ENCODE measurements around the gene ITGAE.

The ITGAE gene

DNA sequence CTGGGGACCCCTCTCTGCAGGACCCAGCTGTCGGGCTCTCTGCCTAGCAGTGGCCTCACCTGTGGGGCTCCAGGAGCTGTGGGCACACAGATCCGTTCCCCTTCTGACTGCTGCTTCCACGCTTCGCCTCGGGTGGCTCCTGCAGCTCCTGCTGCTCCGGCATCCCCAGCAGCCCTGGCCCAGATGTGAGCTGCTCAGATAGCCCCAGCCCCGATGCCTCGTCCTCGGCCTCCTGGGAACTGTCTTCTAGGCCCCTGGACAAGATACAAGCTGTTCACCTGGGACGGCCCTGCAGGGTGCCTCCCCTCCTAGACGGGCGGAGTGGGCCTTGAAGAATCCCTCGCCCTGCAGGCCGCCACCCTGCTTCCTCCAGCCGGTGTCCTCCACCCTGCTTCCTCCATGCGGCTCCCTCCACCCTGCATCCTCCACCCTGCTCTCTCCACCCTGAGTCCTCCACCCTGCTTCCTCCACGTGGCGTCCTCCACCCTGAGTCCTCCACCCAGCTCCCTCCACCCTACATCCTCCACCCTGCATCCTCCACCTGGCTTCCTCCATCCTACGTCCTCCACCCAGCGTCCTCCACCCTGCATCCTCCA lies 121.4 kb downstream of the ITGAE start:
- FAIRE-seq, result no peak
- DNase-seq (ENCODE audit: insufficient read length, low spot score), result no peak

DNA sequence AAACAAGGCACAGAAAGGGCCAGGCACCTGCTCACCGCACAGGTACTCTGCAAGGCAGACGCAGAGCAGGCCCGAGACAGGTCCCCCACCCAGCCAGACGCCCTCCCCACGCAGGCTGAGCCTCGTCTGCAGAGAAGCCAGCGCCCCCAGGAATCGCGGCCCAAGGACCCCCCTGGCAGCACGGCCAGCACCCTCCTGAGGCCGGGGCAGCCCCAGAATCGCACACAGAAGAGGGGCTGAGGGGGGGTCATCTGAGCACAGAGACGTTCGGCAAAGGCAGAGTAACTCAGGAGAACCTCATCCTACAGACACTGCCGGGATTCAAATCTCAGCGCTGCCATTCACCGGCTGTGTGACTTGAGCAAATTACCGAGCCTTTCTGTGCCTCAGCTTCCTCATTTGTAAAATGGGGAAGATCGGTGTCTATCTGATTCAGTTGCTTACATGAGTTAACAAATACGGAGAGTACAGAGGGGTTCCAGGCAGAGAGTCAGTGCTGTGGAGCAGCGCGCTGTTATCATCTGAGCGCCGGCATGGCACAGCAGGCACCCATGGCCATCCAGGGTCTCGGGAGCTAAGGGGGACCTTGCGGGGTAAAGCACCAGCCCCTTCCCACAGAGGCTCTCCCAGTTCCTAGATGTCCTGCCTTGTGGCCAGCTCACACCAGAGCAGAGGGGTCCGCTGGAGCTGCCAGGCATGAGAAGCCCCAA lies 122.0 kb downstream of the ITGAE start:
- no peak for FAIRE-seq
- no peak for DNase-seq (ENCODE audit: insufficient read length, low spot score)

GRCh38 chr17:3678095-3678820 lies 122.7 kb downstream of the ITGAE start:
- FAIRE-seq, result no peak
- DNase-seq (ENCODE audit: insufficient read length, low spot score), result no peak

DNA sequence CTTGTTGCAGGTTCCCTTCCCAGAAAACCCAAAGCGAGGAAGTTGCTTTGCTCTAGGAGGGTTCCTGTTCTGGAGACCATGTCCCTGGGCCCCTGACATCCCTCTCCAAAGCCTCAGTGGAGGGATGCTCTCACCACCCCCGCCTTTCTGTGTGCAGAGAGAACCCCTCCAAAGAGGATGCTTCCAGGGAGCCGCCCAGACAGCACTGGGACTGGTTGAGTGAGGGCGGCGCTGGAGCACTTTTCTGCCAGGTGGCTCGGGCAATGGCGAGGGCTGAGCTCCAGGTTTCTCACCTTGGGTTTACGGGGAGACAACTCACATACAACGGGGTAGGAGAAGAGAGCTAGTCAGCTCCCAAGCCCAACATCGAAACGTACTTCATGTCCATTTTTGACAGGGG lies 125.1 kb downstream of the ITGAE start:
- no peak for FAIRE-seq
- DNase-seq (ENCODE audit: insufficient read length, low spot score), result no peak

GRCh38 chr17:3672571-3672970 lies 128.4 kb downstream of the ITGAE start:
- DNase-seq (ENCODE audit: insufficient read length, low spot score) (no peak), FAIRE-seq (no peak)

DNA sequence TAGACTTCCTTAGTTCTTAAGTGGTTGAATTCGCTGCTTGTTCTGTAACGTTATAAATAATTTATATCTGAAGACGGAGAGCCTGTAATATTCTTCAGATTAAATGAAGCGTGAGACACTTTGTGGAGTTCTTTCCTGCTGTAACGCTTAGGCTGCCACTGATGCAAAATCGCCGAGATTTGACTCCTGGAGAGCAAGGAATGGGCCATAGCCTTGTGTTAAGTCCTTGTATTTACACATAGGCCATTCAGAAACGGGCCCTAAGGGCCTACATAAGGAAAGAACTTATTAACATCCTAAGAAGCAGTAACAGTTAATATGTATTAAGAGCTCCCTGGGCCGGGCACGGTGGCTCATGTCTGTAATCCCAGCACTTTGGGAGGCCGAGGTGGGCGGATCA lies 131.4 kb downstream of the ITGAE start:
- FAIRE-seq (no peak), DNase-seq (ENCODE audit: insufficient read length, low spot score) (no peak)

GRCh38 chr17:3669085-3669347 lies 132.0 kb downstream of the ITGAE start:
- DNase-seq (ENCODE audit: insufficient read length, low spot score), result no peak
- no peak for FAIRE-seq

GRCh38 chr17:3668279-3669084 lies 132.5 kb downstream of the ITGAE start, which contains the start of the genes EMC6 and TAX1BP3:
EMC6 (plus strand) TSS chr17:3668812; CDS start chr17:3669147, 335 bp downstream.
TAX1BP3 (minus strand) TSS chr17:3668578; CDS start chr17:3668526, 52 bp downstream.
- FAIRE-seq, result peak; percentile 97

GRCh38 chr17:3667366-3668278 lies 133.4 kb downstream of the ITGAE start:
- peak; percentile 78 for FAIRE-seq

More at GRCh38 chr17:3668279-3669084, 132.5 kb downstream of the ITGAE start, which contains the start of the genes EMC6 and TAX1BP3:
- DNase-seq (ENCODE audit: insufficient read length, low spot score), result peak; percentile 99

DNA sequence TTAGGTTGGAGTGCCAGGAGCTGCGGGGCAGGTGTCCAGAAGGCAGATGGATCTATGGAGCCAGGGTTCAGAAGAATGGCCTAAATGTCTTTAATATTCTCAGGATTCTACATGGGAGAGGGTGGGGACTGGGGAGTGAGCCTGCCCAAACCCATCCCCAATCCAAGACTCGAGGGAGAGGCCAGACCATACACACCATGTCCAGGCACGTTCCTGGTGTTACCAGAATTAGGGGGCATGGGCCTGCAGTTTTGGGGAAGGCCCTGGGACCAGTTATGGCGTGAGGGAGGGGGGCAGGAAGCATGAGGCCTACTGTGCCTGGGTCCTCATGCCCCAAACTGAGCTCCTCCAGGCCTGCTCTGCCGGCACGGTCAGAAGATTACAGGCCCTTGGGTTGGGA lies 134.5 kb downstream of the ITGAE start:
- DNase-seq (ENCODE audit: insufficient read length, low spot score) (no peak), FAIRE-seq (no peak)

More at GRCh38 chr17:3667366-3668278, 133.4 kb downstream of the ITGAE start:
- DNase-seq (ENCODE audit: insufficient read length, low spot score), result no peak

DNA sequence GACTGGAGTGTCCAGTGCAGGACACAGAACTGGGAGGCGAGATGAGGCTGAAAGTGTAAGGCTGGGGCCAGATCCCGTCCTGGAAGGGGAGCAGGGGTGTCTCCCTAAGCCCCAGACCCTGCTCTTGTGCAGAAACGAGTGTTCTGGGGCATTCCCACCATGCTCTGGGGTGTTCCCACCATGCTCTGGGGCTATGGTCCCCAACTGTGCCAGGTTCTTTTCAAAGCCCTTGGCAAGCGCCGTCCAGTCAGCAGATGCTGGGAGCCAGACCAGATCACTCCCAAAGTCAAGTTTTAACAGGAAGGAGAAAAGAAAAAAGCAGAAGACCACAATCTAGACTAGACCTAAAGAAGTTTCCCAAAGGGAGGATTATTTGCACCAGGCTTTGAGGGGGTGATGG lies 135.2 kb downstream of the ITGAE start:
- DNase-seq (ENCODE audit: insufficient read length, low spot score), result no peak
- no peak for FAIRE-seq

Measured in GM19239 (cell line).